Measurements from ENCODE around the gene BCS1L. TPM values are rescaled to one million over a fixed set of nuclear protein-coding genes. Genes with fewer than 3 reads are reported as not detected.

BCS1L gene
- total RNA-seq, 1 donor from 2014 or later: 61.3 TPM

GRCh38 chr2:218642121-218642656, 17.3 kb upstream of the BCS1L start:
- Histone ChIP-seq H3K4me3 (ENCODE audit: low read depth, low read length) (no peak overlapping the region), H3K36me3 (ENCODE audit: control insufficient read depth, insufficient read depth, low read length) (peaks cover 45% of the 10 kb centered on the region), H3K27me3 (ENCODE audit: control insufficient read depth, insufficient read depth, low read length) (no peaks in the 10 kb centered on the region)
- TF ChIP-seq CTCF (IDR thresholded peaks at IDR 0.05; ENCODE audit: insufficient read depth, low read length, severe bottlenecking): no peak
- FAIRE-seq (no peak), DNase-seq (ENCODE audit: low read depth) (no peak)

- H3K36me3 ChIP-seq (ENCODE audit: control insufficient read depth, insufficient read depth, low read length): peaks cover 46% of the 10 kb centered on the region
These were observed 16.7 kb upstream of the BCS1L start for GRCh38 chr2:218642786-218643185.

GRCh38 chr2:218643751-218644310, 15.7 kb upstream of the BCS1L start:
- no peak for TF ChIP-seq CTCF (IDR thresholded peaks at IDR 0.05; ENCODE audit: insufficient read depth, low read length, severe bottlenecking)
- Histone ChIP-seq H3K4me3 (ENCODE audit: low read depth, low read length) (no peak overlapping the region), H3K27me3 (ENCODE audit: control insufficient read depth, insufficient read depth, low read length) (no peaks in the 10 kb centered on the region), H3K36me3 (ENCODE audit: control insufficient read depth, insufficient read depth, low read length) (peaks cover 50% of the 10 kb centered on the region)
- DNase-seq (ENCODE audit: low read depth) (peak; percentile 56), FAIRE-seq (no peak)

More at GRCh38 chr2:218642786-218643185, 16.7 kb upstream of the BCS1L start:
- H3K4me3 ChIP-seq (ENCODE audit: low read depth, low read length): no peak overlapping the region
- DNase-seq (ENCODE audit: low read depth): no peak
- H3K27me3 ChIP-seq (ENCODE audit: control insufficient read depth, insufficient read depth, low read length): no peaks in the 10 kb centered on the region
- no peak for TF ChIP-seq CTCF (IDR thresholded peaks at IDR 0.05; ENCODE audit: insufficient read depth, low read length, severe bottlenecking)
- FAIRE-seq: no peak

- Histone ChIP-seq H3K4me3 (ENCODE audit: low read depth, low read length) (no peak overlapping the region), H3K36me3 (ENCODE audit: control insufficient read depth, insufficient read depth, low read length) (peaks cover 54% of the 10 kb centered on the region), H3K27me3 (ENCODE audit: control insufficient read depth, insufficient read depth, low read length) (no peaks in the 10 kb centered on the region)
- DNase-seq (ENCODE audit: low read depth): no peak
- no peak for TF ChIP-seq CTCF (IDR thresholded peaks at IDR 0.05; ENCODE audit: insufficient read depth, low read length, severe bottlenecking)
- no peak for FAIRE-seq
These were observed 14.8 kb upstream of the BCS1L start for GRCh38 chr2:218644721-218645120.

- DNase-seq (ENCODE audit: low read depth): peak; percentile 93
- FAIRE-seq: no peak
- no peaks in the 10 kb centered on the region for H3K27me3 ChIP-seq (ENCODE audit: control insufficient read depth, insufficient read depth, low read length)
- no peak for TF ChIP-seq CTCF (IDR thresholded peaks at IDR 0.05; ENCODE audit: insufficient read depth, low read length, severe bottlenecking)
- no peak overlapping the region for H3K4me3 ChIP-seq (ENCODE audit: low read depth, low read length)
- H3K36me3 ChIP-seq (ENCODE audit: control insufficient read depth, insufficient read depth, low read length): peaks cover 54% of the 10 kb centered on the region
These were observed 14.4 kb upstream of the BCS1L start for GRCh38 chr2:218645126-218645525.

Data from bronchial epithelial cell (primary cell).